A549 (cell line): Measurements from ENCODE around the gene TMEM272.

Experiments
- CBX2 ChIP-seq: fragments of 200-600 bp; sonication (generic); IDR thresholded peaks from 2 replicates; pipeline ENCODE4 v1.6.1; 2016; ENCODE audit warnings: low read depth, mild to moderate bottlenecking, borderline replicate concordance
- CBX8 ChIP-seq: fragments of 200-600 bp; sonication (generic); IDR thresholded peaks from 2 replicates; pipeline ENCODE4 v1.6.1; 2016
- CTCF ChIP-seq: fragments of >200 bp; sonication (Bioruptor Twin); formaldehyde crosslinking; IDR thresholded peaks from 3 replicates; pipeline ENCODE4 v1.5.1; 2016
- ESRRA ChIP-seq: fragments of 150-350 bp; IDR thresholded peaks from 2 replicates; pipeline ENCODE4 v1.6.1; 2014; ENCODE audit warnings: mild to moderate bottlenecking, low read length, borderline replicate concordance
- POLR2A ChIP-seq: IDR thresholded peaks from 2 replicates; pipeline ENCODE4 v1.6.1; 2012; ENCODE audit warnings: mild to moderate bottlenecking, low read length
- RFX5 ChIP-seq: fragments of 450-650 bp; IDR thresholded peaks from 2 replicates; pipeline ENCODE4 v1.7.1; 2014; ENCODE audit warnings: antibody characterized with exemption, mild to moderate bottlenecking, moderate library complexity
- ZFP36 ChIP-seq: fragments of 450-650 bp; IDR thresholded peaks from 2 replicates; pipeline ENCODE4 v1.6.1; 2014; ENCODE audit warnings: borderline replicate concordance; ENCODE audit not compliant: partially characterized antibody
- TF ChIP-seq, protein P1 (sequence below): IDR thresholded peaks from 2 replicates; pipeline ENCODE4 v1.6.1; 2012
- TF ChIP-seq, protein P2 (sequence below): fragments of 200-600 bp; sonication (generic); IDR thresholded peaks from 2 replicates; pipeline ENCODE4 v1.6.1; 2016; ENCODE audit warnings: antibody characterized with exemption, mild to moderate bottlenecking, moderate library complexity

- no peak for TF ChIP-seq CBX8
- no peak for TF ChIP-seq ESRRA
- TF ChIP-seq ZFP36: no peak
- TF ChIP-seq CBX2: no peak
- TF ChIP-seq POLR2A: no peak
- TF ChIP-seq, protein P1, sequence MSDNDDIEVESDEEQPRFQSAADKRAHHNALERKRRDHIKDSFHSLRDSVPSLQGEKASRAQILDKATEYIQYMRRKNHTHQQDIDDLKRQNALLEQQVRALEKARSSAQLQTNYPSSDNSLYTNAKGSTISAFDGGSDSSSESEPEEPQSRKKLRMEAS: no peak
- TF ChIP-seq, protein P2, sequence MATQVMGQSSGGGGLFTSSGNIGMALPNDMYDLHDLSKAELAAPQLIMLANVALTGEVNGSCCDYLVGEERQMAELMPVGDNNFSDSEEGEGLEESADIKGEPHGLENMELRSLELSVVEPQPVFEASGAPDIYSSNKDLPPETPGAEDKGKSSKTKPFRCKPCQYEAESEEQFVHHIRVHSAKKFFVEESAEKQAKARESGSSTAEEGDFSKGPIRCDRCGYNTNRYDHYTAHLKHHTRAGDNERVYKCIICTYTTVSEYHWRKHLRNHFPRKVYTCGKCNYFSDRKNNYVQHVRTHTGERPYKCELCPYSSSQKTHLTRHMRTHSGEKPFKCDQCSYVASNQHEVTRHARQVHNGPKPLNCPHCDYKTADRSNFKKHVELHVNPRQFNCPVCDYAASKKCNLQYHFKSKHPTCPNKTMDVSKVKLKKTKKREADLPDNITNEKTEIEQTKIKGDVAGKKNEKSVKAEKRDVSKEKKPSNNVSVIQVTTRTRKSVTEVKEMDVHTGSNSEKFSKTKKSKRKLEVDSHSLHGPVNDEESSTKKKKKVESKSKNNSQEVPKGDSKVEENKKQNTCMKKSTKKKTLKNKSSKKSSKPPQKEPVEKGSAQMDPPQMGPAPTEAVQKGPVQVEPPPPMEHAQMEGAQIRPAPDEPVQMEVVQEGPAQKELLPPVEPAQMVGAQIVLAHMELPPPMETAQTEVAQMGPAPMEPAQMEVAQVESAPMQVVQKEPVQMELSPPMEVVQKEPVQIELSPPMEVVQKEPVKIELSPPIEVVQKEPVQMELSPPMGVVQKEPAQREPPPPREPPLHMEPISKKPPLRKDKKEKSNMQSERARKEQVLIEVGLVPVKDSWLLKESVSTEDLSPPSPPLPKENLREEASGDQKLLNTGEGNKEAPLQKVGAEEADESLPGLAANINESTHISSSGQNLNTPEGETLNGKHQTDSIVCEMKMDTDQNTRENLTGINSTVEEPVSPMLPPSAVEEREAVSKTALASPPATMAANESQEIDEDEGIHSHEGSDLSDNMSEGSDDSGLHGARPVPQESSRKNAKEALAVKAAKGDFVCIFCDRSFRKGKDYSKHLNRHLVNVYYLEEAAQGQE: no peak
- TF ChIP-seq CTCF: no peak
- TF ChIP-seq RFX5: no peak
Measured at GRCh38 chr13:51818781-51819511, 26.0 kb downstream of the TMEM272 start.
